ENCODE measurements around the gene NUMA1.

The NUMA1 gene

DNA sequence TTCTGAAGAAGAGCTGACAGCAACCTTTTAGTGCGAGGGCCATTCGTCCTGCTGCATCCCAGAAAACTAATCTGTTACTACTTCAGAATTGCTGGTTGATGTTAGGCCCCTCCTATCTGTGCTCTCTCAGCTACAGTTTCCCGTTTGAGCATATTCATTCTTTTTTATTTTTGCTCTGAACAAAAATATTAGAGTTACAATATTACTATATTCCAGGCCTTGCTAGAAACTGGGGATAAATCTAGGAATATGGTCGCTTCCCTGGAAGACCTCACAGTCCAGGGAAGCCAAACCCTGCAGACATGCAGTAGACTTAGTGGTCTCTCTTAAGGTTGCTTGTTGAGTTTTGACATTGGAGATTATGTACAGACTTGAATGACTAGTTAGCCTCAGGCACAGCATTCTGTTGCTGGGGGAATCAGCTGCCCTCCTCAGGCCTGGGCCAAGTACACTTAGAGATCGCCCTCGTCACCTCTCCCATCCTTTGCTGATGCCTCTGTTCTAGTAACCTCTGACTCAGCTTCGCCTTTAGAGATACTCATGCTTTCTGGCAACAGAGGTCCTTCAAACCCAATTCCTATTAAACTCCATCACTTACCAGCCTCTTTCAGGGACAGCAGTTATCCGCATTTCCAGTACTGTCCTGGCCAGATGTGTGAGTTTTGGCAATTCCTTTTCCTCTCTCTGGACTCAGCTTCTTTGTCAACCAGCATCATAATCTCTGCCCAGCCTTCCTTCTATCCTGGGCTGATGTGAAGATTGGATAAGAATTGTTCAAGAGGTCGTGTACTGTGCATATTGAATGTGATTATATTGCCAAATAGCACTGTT, 32.9 kb upstream of the NUMA1 start:
- no peak for DNase-seq
- in situ Hi-C loops (cut with HindIII; ENCODE audit: low pct_ligation_motif_present, low sequenced_read_pairs) = no loop called here
- no peaks in the 10 kb centered on the region for H3K27me3 ChIP-seq (replicated peaks)
- H3K36me3 ChIP-seq (replicated peaks) = no peaks in the 10 kb centered on the region
- peak overlapping the region; percentile 99 for H3K27ac ChIP-seq
- peak overlapping the region; percentile 80 for H3K4me3 ChIP-seq (ENCODE audit: low read depth, low read length)
- TF ChIP-seq, protein P1, sequence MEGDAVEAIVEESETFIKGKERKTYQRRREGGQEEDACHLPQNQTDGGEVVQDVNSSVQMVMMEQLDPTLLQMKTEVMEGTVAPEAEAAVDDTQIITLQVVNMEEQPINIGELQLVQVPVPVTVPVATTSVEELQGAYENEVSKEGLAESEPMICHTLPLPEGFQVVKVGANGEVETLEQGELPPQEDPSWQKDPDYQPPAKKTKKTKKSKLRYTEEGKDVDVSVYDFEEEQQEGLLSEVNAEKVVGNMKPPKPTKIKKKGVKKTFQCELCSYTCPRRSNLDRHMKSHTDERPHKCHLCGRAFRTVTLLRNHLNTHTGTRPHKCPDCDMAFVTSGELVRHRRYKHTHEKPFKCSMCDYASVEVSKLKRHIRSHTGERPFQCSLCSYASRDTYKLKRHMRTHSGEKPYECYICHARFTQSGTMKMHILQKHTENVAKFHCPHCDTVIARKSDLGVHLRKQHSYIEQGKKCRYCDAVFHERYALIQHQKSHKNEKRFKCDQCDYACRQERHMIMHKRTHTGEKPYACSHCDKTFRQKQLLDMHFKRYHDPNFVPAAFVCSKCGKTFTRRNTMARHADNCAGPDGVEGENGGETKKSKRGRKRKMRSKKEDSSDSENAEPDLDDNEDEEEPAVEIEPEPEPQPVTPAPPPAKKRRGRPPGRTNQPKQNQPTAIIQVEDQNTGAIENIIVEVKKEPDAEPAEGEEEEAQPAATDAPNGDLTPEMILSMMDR (IDR thresholded peaks at IDR 0.05; ENCODE audit: low read depth, low read length, missing control alignments) = no peak

DNA sequence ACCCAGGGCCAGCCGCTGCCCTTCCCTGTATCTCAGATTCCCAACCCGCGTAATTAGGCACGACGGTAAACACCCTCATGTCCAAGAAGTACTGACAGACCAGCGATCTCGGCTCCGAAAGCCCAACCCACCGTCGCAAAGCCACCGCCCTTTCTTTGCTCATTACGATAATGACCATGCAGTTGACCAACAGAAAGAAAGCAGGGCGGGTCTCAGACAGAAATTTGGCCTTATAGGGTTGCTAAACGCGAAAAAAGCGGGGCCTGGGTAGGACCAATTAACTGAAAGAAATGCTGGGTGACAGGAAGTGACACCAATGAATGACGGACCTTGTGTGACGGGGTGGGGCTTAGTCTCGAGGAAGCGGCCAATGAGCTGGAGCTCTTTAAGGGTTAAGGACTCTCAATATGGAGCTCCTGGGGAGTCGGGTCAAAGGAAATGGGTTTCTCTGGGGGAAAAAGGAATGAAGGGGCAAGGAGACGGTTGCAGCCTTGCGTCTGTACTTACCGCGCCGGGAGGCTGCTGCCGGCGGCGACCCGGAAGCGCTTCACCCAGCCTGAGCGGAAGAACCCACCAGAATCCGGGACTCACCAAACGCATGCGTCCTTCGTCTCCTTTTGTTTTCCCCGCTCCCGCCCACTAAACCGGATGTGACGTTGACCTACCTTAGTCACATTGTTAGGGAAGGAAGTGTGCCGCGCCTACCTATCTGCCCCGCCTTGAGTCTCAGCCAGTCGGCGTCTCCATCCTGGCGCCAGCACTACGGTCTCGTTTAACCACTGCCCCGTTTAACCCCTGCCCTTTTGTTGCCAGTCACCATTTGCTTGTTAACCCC, 32.0 kb upstream of the NUMA1 start, which contains the start of gene ANAPC15:
Gene ANAPC15 (minus strand): TSS at position 553 of the 835 bp plus-strand sequence. CDS start 1,419 bp downstream, outside the sequence.
- in situ Hi-C loops (cut with HindIII; ENCODE audit: low pct_ligation_motif_present, low sequenced_read_pairs) = no loop called here
- peak; percentile 99 for DNase-seq
- H3K27ac ChIP-seq = peak within 1 kb of the TSS; percentile 99
- H3K27me3 ChIP-seq (replicated peaks) = no peaks in the 10 kb centered on the region
- no peaks in the 10 kb centered on the region for H3K36me3 ChIP-seq (replicated peaks)
- TF ChIP-seq, protein P1 (IDR thresholded peaks at IDR 0.05; ENCODE audit: low read depth, low read length, missing control alignments) = no peak
- peak within 1 kb of the TSS; percentile 80 for H3K4me3 ChIP-seq (ENCODE audit: low read depth, low read length)

DNA sequence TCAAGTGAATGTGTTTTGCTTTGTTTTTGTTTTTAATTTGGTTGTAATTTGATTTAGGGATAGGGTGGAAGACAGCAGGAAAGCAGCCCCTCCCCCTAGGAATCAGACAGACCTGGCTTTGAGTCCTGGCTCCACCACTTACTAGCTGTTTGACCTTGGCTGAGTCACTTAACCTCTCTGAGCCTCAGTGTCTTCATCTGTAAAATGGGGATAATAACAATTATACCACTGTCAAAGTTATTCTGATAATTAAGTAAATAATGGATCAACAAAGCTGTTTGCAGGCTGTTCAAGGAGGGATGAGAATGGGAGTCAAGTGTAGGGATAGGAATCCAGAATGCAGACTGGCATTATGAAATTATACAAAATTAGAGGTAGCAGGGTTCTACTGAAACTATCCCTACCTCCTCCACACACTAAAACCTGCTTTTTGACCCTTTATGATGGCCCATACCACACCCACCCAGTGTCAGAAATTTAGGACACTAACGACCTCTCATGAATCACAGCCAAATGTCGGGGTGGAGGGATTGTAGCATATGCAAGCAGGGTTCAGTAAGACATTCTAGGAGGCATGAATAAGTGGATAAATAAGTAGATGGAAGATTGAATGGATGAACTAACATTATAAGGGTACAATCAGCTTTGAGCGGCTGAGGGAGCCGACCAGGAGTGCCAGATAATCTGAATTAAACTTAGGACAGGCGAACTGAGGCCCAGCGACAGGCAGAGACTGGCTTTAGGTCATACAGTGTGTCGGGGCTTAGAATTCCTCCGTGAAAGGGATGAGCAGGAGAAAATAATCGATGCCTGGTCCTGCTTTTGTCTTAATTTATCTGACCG, 31.2 kb upstream of the NUMA1 start:
- H3K36me3 ChIP-seq (replicated peaks) = no peaks in the 10 kb centered on the region
- DNase-seq = peak; percentile 16
- no peaks in the 10 kb centered on the region for H3K27me3 ChIP-seq (replicated peaks)
- in situ Hi-C loops (cut with HindIII; ENCODE audit: low pct_ligation_motif_present, low sequenced_read_pairs) = no loop called here
- peak overlapping the region; percentile 62 for H3K4me3 ChIP-seq (ENCODE audit: low read depth, low read length)
- TF ChIP-seq, protein P1 (IDR thresholded peaks at IDR 0.05; ENCODE audit: low read depth, low read length, missing control alignments) = no peak
- peak overlapping the region; percentile 99 for H3K27ac ChIP-seq

DNA sequence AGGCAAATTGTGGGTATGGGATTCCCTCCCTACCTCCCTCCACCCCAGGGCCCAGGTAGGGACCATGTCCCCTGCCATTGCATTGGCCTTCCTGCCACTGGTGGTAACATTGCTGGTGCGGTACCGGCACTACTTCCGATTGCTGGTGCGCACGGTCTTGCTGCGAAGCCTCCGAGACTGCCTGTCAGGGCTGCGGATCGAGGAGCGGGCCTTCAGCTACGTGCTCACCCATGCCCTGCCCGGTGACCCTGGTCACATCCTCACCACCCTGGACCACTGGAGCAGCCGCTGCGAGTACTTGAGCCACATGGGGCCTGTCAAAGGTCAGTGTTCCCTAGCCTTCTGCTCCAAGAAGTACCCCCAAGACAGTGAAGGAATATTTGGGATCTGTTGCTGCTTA, 25.5 kb upstream of the NUMA1 start, which contains the start of gene TOMT:
Gene TOMT (plus strand): TSS at position 37 of the 400 bp plus-strand sequence. CDS start 28 bp downstream, at position 65.
- Histone ChIP-seq H3K4me3 (ENCODE audit: low read depth, low read length) (no peak within 1 kb of the TSS), H3K27ac (no peak within 1 kb of the TSS), H3K27me3 (replicated peaks) (no peaks in the 10 kb centered on the region), H3K36me3 (replicated peaks) (no peaks in the 10 kb centered on the region)
- no peak for DNase-seq
- TF ChIP-seq, protein P1 (IDR thresholded peaks at IDR 0.05; ENCODE audit: low read depth, low read length, missing control alignments) = no peak
- in situ Hi-C loops (cut with HindIII; ENCODE audit: low pct_ligation_motif_present, low sequenced_read_pairs) = no loop called here

DNA sequence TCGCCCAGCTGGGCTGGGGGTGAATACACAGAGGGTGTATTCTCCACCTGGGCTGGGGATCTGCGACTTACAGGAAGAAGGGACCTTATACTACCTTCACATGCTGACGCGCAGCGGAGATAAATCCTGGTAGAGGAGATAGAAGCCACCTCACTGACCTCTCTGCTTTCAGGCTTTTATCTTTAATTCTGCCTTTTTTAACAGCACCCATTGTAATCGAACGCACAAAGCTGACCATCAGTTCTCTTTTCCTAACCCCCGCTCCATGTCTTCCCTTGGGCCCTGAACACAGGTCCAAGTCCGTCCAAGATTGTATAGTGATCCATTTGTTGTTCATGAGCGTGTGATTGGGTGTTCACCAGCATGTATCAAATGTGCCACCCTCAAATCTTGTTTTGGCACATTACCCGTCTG, 23.4 kb upstream of the NUMA1 start:
- in situ Hi-C loops (cut with HindIII; ENCODE audit: low pct_ligation_motif_present, low sequenced_read_pairs) = no loop called here
- Histone ChIP-seq H3K27me3 (replicated peaks) (no peaks in the 10 kb centered on the region), H3K27ac (peak overlapping the region; percentile 48), H3K4me3 (ENCODE audit: low read depth, low read length) (peak overlapping the region; percentile 9), H3K36me3 (replicated peaks) (peaks cover 2% of the 10 kb centered on the region)
- no peak for DNase-seq
- TF ChIP-seq, protein P1 (IDR thresholded peaks at IDR 0.05; ENCODE audit: low read depth, low read length, missing control alignments) = no peak

All from brain microvascular endothelial cell (primary cell).